CD4-positive, alpha-beta T cell treated with Interleukin-15 for 4 hours (primary cell): Measurements from ENCODE around the gene TENM3.

Experiments used
- DNase-seq: peaks from one replicate; pipeline ENCODE4 v3.0.0-alpha.2; 2020; ENCODE audit warnings: low spot score

The TENM3 gene

GRCh38 chr4:182255441-182256190 lies 12.4 kb downstream of the TENM3 start:
- no peak for DNase-seq

GRCh38 chr4:182257016-182257415 lies 13.8 kb downstream of the TENM3 start:
- DNase-seq: no peak

GRCh38 chr4:182257503-182257902 lies 14.3 kb downstream of the TENM3 start:
- DNase-seq: no peak

GRCh38 chr4:182258441-182259000 lies 15.3 kb downstream of the TENM3 start:
- DNase-seq: no peak

GRCh38 chr4:182261651-182262223 lies 18.5 kb downstream of the TENM3 start:
- DNase-seq: no peak

GRCh38 chr4:182263562-182263961 lies 20.4 kb downstream of the TENM3 start:
- no peak for DNase-seq

GRCh38 chr4:182264139-182264752 lies 21.0 kb downstream of the TENM3 start:
- no peak for DNase-seq

- no peak for DNase-seq
Measured at GRCh38 chr4:182265881-182266280, 22.7 kb downstream of the TENM3 start.

GRCh38 chr4:182267048-182267447 lies 23.8 kb downstream of the TENM3 start:
- no peak for DNase-seq

GRCh38 chr4:182268966-182269365 lies 25.8 kb downstream of the TENM3 start:
- no peak for DNase-seq

GRCh38 chr4:182271731-182272130 lies 28.5 kb downstream of the TENM3 start:
- DNase-seq: no peak

GRCh38 chr4:182272151-182272550 lies 28.9 kb downstream of the TENM3 start:
- no peak for DNase-seq

GRCh38 chr4:182273191-182273935 lies 30.2 kb downstream of the TENM3 start:
- no peak for DNase-seq

GRCh38 chr4:182276210-182277109 lies 33.3 kb downstream of the TENM3 start:
- no peak for DNase-seq

GRCh38 chr4:182277377-182277776 lies 34.2 kb downstream of the TENM3 start:
- no peak for DNase-seq

GRCh38 chr4:182278729-182279128 lies 35.5 kb downstream of the TENM3 start:
- no peak for DNase-seq

- DNase-seq: no peak
Measured at GRCh38 chr4:182280436-182281111, 37.4 kb downstream of the TENM3 start.

GRCh38 chr4:182286035-182286434 lies 42.8 kb downstream of the TENM3 start:
- no peak for DNase-seq

- no peak for DNase-seq
Measured at GRCh38 chr4:182286931-182287330, 43.7 kb downstream of the TENM3 start.

GRCh38 chr4:182288534-182288933 lies 45.3 kb downstream of the TENM3 start:
- DNase-seq: no peak

GRCh38 chr4:182289809-182290208 lies 46.6 kb downstream of the TENM3 start:
- no peak for DNase-seq
